Uterus (tissue), 2 donors: ENCODE data around the gene TBC1D26.
"Not testable (repeated sequence)": the region's sequence is repeated elsewhere in the genome, so short reads cannot be mapped to it uniquely, and the experiment has no call there.

Experiments used
- POLR2A ChIP-seq, 2 donors: fragments of 450-650 bp; IDR thresholded peaks; one replicate each; pipeline ENCODE4 v1.6.1; 2016; ENCODE audit warnings: antibody characterized with exemption in 2 of 2, mild to moderate bottlenecking in 1 of 2, moderate library complexity in 1 of 2
- TF ChIP-seq, protein P1 (sequence below), 4 experiments: fragments of 200-600 bp in 2 of 4; fragments of 450-650 bp in 2 of 4; sonication (generic) in 2 of 4; IDR thresholded peaks; one replicate each; pipeline ENCODE4 v1.5.1; 2016 to 2019; ENCODE audit warnings: antibody characterized with exemption in 4 of 4, mild to moderate bottlenecking in 2 of 4, moderate library complexity in 1 of 4

DNA sequence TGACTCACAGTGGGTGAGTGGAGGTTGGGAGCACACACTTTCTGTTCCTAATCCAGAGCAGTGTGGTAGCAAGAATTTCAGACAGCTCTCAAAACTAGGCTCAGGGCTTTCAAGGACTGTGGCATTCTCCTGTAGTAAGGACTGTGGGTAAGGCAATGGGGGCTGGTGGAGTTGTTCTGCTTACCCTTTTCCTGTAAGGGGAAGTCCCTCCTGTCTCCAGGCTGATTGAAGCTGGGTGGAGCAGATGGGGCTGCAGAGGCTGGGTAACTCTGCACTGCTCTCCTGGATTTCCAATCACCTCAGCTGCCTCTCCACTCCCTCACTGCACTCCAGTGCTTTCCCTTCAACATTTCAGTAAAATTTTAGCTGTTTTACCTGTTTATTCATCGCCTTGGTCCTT lies 44.6 kb upstream of the TBC1D26 start:
- not testable (repeated sequence) for TF ChIP-seq POLR2A (IDR thresholded peaks at IDR 0.05)
- TF ChIP-seq, protein P1, sequence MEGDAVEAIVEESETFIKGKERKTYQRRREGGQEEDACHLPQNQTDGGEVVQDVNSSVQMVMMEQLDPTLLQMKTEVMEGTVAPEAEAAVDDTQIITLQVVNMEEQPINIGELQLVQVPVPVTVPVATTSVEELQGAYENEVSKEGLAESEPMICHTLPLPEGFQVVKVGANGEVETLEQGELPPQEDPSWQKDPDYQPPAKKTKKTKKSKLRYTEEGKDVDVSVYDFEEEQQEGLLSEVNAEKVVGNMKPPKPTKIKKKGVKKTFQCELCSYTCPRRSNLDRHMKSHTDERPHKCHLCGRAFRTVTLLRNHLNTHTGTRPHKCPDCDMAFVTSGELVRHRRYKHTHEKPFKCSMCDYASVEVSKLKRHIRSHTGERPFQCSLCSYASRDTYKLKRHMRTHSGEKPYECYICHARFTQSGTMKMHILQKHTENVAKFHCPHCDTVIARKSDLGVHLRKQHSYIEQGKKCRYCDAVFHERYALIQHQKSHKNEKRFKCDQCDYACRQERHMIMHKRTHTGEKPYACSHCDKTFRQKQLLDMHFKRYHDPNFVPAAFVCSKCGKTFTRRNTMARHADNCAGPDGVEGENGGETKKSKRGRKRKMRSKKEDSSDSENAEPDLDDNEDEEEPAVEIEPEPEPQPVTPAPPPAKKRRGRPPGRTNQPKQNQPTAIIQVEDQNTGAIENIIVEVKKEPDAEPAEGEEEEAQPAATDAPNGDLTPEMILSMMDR (IDR thresholded peaks at IDR 0.05), result not testable (repeated sequence)
